HEK293 (cell line): ENCODE results near the gene FOXP1.

ENCODE experiments used
- IKZF3 ChIP-seq: fragments of 450-650 bp; IDR thresholded peaks from 2 replicates; pipeline ENCODE4 v1.5.0; 2018; ENCODE audit warnings: missing biosample characterization, mild to moderate bottlenecking, missing genetic modification characterization, moderate library complexity
- ZBTB1 ChIP-seq: fragments of 450-650 bp; formaldehyde crosslinking; IDR thresholded peaks from 2 replicates; pipeline ENCODE4 v1.5.1; 2016; ENCODE audit warnings: missing biosample characterization, missing genetic modification characterization
- ZBTB10 ChIP-seq: fragments of 450-650 bp; formaldehyde crosslinking; IDR thresholded peaks from 2 replicates; pipeline ENCODE4 v1.5.1; 2016; ENCODE audit warnings: missing biosample characterization, missing genetic modification characterization
- ZBTB20 ChIP-seq: fragments of 450-650 bp; formaldehyde crosslinking; IDR thresholded peaks from 2 replicates; pipeline ENCODE4 v1.5.1; 2016; ENCODE audit warnings: missing biosample characterization, missing genetic modification characterization
- ZNF10 ChIP-seq: fragments of 450-650 bp; formaldehyde crosslinking; IDR thresholded peaks from 2 replicates; pipeline ENCODE4 v1.5.1; 2017; ENCODE audit warnings: missing biosample characterization, missing genetic modification characterization
- ZNF133 ChIP-seq: fragments of 450-650 bp; formaldehyde crosslinking; IDR thresholded peaks from 2 replicates; pipeline ENCODE4 v1.5.1; 2016; ENCODE audit warnings: missing biosample characterization, missing genetic modification characterization
- ZNF169 ChIP-seq: fragments of 450-650 bp; formaldehyde crosslinking; IDR thresholded peaks from 2 replicates; pipeline ENCODE4 v1.5.1; 2016; ENCODE audit warnings: missing biosample characterization, missing genetic modification characterization
- ZNF239 ChIP-seq: fragments of 450-650 bp; formaldehyde crosslinking; IDR thresholded peaks from 2 replicates; pipeline ENCODE4 v1.5.1; 2016; ENCODE audit warnings: missing biosample characterization, missing genetic modification characterization
- ZNF280D ChIP-seq: fragments of 450-650 bp; formaldehyde crosslinking; IDR thresholded peaks from 2 replicates; pipeline ENCODE4 v1.5.1; 2016; ENCODE audit warnings: missing biosample characterization, missing genetic modification characterization
- ZNF311 ChIP-seq: fragments of 450-650 bp; formaldehyde crosslinking; IDR thresholded peaks from 2 replicates; pipeline ENCODE4 v1.5.1; 2017; ENCODE audit warnings: missing biosample characterization, missing genetic modification characterization, borderline replicate concordance
- ZNF530 ChIP-seq: fragments of 450-650 bp; formaldehyde crosslinking; IDR thresholded peaks from 2 replicates; pipeline ENCODE4 v1.5.1; 2016; ENCODE audit warnings: low read depth, missing biosample characterization, missing genetic modification characterization
- ZNF600 ChIP-seq: fragments of 450-650 bp; formaldehyde crosslinking; IDR thresholded peaks from 2 replicates; pipeline ENCODE4 v1.5.1; 2016; ENCODE audit warnings: missing biosample characterization, missing genetic modification characterization
- ZNF610 ChIP-seq: fragments of 450-650 bp; formaldehyde crosslinking; IDR thresholded peaks from 2 replicates; pipeline ENCODE4 v1.5.1; 2016; ENCODE audit warnings: missing biosample characterization, missing genetic modification characterization, borderline replicate concordance
- ZNF830 ChIP-seq: fragments of 450-650 bp; IDR thresholded peaks from 2 replicates; pipeline ENCODE4 v1.5.0; 2018; ENCODE audit warnings: missing biosample characterization, missing genetic modification characterization, low read depth, mild to moderate bottlenecking, moderate library complexity
- ZNF837 ChIP-seq: fragments of 450-650 bp; formaldehyde crosslinking; IDR thresholded peaks from 2 replicates; pipeline ENCODE4 v1.5.1; 2016; ENCODE audit warnings: missing biosample characterization, missing genetic modification characterization
- TF ChIP-seq, protein P1 (sequence below): fragments of 450-650 bp; formaldehyde crosslinking; IDR thresholded peaks from 2 replicates; pipeline ENCODE4 v1.5.1; 2017; ENCODE audit warnings: missing biosample characterization, missing genetic modification characterization
- TF ChIP-seq, protein P2 (sequence below): fragments of 450-650 bp; formaldehyde crosslinking; IDR thresholded peaks from 2 replicates; pipeline ENCODE4 v1.5.1; 2016; ENCODE audit warnings: missing biosample characterization, missing genetic modification characterization, borderline replicate concordance
- TF ChIP-seq, protein P3 (sequence below): sonication (generic); formaldehyde crosslinking; IDR thresholded peaks from 2 replicates; pipeline ENCODE4 v1.8.1; 2022; ENCODE audit warnings: mild to moderate bottlenecking, moderate library complexity, missing genetic modification reagents
- TF ChIP-seq, protein P4 (sequence below): fragments of 450-650 bp; formaldehyde crosslinking; IDR thresholded peaks from 2 replicates; pipeline ENCODE4 v1.5.1; 2016; ENCODE audit warnings: missing biosample characterization, missing genetic modification characterization
- TF ChIP-seq, protein P5 (sequence below): fragments of 450-650 bp; formaldehyde crosslinking; IDR thresholded peaks from 2 replicates; pipeline ENCODE4 v1.5.1; 2016; ENCODE audit warnings: missing biosample characterization, missing genetic modification characterization, borderline replicate concordance

FOXP1 gene

DNA sequence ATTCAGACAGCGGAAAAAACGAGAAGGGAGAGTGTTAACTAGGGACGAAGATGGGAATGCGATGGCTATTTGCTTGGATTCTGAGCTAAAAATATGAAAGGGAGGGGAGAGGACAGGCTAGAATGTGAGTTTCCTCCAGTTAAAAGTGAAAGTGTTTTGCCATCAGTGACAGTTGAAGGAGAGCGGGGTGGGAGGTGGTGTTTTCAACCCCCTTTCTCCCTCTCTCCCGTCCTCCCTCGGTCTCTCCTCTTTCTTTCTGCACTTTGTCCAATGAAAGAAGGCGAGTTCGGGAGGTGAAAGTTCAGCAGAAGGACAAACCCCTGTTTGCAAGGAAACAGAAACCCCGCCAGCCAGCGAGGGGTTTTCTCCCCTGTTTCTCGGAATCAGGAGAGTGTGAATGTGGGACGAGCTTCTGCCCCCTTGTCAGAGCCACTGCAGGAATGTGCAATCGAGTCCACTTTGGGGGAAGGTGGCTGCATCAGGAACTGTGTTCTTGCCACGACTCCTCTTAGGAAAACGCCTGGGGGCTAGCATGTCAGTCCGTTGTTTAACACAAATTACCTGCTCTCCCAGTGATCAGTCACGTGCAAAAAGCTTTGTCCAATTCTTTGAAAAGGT, 975 bp upstream of the FOXP1 start (continued):
- TF ChIP-seq, protein P1, sequence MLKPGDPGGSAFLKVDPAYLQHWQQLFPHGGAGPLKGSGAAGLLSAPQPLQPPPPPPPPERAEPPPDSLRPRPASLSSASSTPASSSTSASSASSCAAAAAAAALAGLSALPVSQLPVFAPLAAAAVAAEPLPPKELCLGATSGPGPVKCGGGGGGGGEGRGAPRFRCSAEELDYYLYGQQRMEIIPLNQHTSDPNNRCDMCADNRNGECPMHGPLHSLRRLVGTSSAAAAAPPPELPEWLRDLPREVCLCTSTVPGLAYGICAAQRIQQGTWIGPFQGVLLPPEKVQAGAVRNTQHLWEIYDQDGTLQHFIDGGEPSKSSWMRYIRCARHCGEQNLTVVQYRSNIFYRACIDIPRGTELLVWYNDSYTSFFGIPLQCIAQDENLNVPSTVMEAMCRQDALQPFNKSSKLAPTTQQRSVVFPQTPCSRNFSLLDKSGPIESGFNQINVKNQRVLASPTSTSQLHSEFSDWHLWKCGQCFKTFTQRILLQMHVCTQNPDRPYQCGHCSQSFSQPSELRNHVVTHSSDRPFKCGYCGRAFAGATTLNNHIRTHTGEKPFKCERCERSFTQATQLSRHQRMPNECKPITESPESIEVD: peak; percentile 30; the same call in 1 of the 2 replicates
- TF ChIP-seq, protein P2, sequence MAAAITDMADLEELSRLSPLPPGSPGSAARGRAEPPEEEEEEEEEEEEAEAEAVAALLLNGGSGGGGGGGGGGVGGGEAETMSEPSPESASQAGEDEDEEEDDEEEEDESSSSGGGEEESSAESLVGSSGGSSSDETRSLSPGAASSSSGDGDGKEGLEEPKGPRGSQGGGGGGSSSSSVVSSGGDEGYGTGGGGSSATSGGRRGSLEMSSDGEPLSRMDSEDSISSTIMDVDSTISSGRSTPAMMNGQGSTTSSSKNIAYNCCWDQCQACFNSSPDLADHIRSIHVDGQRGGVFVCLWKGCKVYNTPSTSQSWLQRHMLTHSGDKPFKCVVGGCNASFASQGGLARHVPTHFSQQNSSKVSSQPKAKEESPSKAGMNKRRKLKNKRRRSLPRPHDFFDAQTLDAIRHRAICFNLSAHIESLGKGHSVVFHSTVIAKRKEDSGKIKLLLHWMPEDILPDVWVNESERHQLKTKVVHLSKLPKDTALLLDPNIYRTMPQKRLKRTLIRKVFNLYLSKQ (tag by site-specific recombination): no peak
- TF ChIP-seq ZNF10 (tag by site-specific recombination) (peak; percentile 78; the same call in 1 of the 2 replicates), IKZF3 (tag by site-specific recombination) (peak; percentile 64), ZBTB1 (tag by site-specific recombination) (no peak), ZNF530 (no peak), ZNF280D (no peak), ZBTB10 (tag by site-specific recombination) (0 out of 2 replicates have a peak, but pooled peaks have one; percentile 42), ZNF311 (tag by site-specific recombination) (no peak), ZNF600 (tag by site-specific recombination) (no peak), ZNF837 (tag by site-specific recombination) (no peak), ZNF239 (tag by site-specific recombination) (no peak), ZNF610 (no peak), ZBTB20 (tag by site-specific recombination) (peak; percentile 40; the same call in 1 of the 2 replicates), ZNF830 (no peak), ZNF133 (tag by site-specific recombination) (no peak), ZNF169 (no peak)
- TF ChIP-seq, protein P3, sequence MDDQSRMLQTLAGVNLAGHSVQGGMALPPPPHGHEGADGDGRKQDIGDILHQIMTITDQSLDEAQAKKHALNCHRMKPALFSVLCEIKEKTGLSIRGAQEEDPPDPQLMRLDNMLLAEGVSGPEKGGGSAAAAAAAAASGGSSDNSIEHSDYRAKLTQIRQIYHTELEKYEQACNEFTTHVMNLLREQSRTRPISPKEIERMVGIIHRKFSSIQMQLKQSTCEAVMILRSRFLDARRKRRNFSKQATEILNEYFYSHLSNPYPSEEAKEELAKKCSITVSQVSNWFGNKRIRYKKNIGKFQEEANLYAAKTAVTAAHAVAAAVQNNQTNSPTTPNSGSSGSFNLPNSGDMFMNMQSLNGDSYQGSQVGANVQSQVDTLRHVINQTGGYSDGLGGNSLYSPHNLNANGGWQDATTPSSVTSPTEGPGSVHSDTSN: no peak
- TF ChIP-seq, protein P4, sequence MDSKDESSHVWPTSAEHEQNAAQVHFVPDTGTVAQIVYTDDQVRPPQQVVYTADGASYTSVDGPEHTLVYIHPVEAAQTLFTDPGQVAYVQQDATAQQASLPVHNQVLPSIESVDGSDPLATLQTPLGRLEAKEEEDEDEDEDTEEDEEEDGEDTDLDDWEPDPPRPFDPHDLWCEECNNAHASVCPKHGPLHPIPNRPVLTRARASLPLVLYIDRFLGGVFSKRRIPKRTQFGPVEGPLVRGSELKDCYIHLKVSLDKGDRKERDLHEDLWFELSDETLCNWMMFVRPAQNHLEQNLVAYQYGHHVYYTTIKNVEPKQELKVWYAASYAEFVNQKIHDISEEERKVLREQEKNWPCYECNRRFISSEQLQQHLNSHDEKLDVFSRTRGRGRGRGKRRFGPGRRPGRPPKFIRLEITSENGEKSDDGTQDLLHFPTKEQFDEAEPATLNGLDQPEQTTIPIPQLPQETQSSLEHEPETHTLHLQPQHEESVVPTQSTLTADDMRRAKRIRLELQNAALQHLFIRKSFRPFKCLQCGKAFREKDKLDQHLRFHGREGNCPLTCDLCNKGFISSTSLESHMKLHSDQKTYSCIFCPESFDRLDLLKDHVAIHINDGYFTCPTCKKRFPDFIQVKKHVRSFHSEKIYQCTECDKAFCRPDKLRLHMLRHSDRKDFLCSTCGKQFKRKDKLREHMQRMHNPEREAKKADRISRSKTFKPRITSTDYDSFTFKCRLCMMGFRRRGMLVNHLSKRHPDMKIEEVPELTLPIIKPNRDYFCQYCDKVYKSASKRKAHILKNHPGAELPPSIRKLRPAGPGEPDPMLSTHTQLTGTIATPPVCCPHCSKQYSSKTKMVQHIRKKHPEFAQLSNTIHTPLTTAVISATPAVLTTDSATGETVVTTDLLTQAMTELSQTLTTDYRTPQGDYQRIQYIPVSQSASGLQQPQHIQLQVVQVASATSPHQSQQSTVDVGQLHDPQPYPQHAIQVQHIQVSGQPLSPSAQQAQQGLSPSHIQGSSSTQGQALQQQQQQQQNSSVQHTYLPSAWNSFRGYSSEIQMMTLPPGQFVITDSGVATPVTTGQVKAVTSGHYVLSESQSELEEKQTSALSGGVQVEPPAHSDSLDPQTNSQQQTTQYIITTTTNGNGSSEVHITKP: peak; percentile 83
- TF ChIP-seq, protein P5, sequence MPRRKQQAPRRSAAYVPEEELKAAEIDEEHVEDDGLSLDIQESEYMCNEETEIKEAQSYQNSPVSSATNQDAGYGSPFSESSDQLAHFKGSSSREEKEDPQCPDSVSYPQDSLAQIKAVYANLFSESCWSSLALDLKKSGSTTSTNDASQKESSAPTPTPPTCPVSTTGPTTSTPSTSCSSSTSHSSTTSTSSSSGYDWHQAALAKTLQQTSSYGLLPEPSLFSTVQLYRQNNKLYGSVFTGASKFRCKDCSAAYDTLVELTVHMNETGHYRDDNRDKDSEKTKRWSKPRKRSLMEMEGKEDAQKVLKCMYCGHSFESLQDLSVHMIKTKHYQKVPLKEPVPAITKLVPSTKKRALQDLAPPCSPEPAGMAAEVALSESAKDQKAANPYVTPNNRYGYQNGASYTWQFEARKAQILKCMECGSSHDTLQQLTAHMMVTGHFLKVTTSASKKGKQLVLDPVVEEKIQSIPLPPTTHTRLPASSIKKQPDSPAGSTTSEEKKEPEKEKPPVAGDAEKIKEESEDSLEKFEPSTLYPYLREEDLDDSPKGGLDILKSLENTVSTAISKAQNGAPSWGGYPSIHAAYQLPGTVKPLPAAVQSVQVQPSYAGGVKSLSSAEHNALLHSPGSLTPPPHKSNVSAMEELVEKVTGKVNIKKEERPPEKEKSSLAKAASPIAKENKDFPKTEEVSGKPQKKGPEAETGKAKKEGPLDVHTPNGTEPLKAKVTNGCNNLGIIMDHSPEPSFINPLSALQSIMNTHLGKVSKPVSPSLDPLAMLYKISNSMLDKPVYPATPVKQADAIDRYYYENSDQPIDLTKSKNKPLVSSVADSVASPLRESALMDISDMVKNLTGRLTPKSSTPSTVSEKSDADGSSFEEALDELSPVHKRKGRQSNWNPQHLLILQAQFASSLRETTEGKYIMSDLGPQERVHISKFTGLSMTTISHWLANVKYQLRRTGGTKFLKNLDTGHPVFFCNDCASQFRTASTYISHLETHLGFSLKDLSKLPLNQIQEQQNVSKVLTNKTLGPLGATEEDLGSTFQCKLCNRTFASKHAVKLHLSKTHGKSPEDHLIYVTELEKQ (tag by site-specific recombination): no peak
